Heart left ventricle (tissue), 13 donors: ENCODE measurements around the gene GRB14.

Experiments used
- CTCF ChIP-seq, 12 donors: fragments of 200-600 bp; sonication (generic) in 4 of 12; IDR thresholded peaks; one replicate each; pipeline versions ENCODE4 v1.5.0 to v1.8.0; 2018 to 2022; ENCODE audit warnings: antibody characterized with exemption in 12 of 12, mild to moderate bottlenecking in 5 of 12
- POLR2A ChIP-seq, 2 donors: fragments of 450-650 bp; IDR thresholded peaks; one replicate each; pipeline ENCODE4 v1.6.1; 2017; ENCODE audit warnings: antibody characterized with exemption in 2 of 2, mild to moderate bottlenecking in 2 of 2, moderate library complexity in 2 of 2
- donor health status: ischemic (EF 13 %, LVEDD 7.1; RV severe dilation, severe dysfunction).
- donor health status: DM: no; HTN: yes; CAD: no.
- donor health status: DM: no; HTN: no; CAD: no.
- donor health status: ischemic (EF 25% LVEDD 6.9; RV normal size, moderate dysfunction).
- donor health status: ischemic (EF 25% LVEDD 5.7; RV mildly dilated, moderate dysfunction).
- donor health status: ischemic (EF 35%, LVEDD 5.7; RV mildly dilated, moderate dysfunction).
- donor health status: nonischemic (EF 11% LVEDD 7.7; RV severe dilation, severe dysfunction).
- donor health status: DM: yes; HTN: yes; CAD: no.
- donor health status: PGD.
- donor health status: ischemic (EF 29% LVEDD 5.4; RV normal size, mild dysfunction).
- donor health status: nonischemic (EF 23%, LVEDD 6.1; RV moderate dilation, normal function).

GRCh38 chr2:164447660-164448059, 173.6 kb downstream of the GRB14 start:
- TF ChIP-seq POLR2A (IDR thresholded peaks at IDR 0.05) (no peak), CTCF (IDR thresholded peaks at IDR 0.05) (no peak)
